Measurements from ENCODE around the gene POLG2.

- TF ChIP-seq CTCF (IDR thresholded peaks at IDR 0.05 in 8 of 11, conservative IDR thresholded peaks at IDR 0.05 in 3 of 11) (no peak), POLR2A (IDR thresholded peaks at IDR 0.05) (no peak), POLR2AphosphoS5 (IDR thresholded peaks at IDR 0.05) (no peak)
These were observed 56.9 kb downstream of the POLG2 start for GRCh38 chr17:64439956-64440355.
